ENCODE data around the gene USF2.

DNA sequence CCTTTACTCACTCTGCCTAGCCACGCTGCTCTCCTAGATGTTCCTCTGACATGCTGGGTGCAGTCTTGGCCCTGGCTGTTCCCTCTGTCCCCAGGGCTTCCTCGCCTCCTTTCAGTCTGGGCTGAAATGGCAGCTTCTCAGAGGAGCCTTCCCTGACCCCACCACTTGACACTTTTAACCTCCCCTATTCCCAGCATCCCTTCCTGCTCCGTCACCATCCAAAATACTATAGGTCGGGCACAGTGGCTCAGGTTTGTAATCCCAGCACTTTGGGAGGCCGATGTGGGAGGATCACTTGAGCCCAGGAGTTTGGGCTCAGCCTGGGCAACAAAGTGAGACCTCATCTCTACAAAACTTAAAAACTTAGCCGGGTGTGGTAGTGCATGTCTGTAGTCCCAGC, 42.8 kb upstream of the USF2 start:
- TF ChIP-seq, protein P1, sequence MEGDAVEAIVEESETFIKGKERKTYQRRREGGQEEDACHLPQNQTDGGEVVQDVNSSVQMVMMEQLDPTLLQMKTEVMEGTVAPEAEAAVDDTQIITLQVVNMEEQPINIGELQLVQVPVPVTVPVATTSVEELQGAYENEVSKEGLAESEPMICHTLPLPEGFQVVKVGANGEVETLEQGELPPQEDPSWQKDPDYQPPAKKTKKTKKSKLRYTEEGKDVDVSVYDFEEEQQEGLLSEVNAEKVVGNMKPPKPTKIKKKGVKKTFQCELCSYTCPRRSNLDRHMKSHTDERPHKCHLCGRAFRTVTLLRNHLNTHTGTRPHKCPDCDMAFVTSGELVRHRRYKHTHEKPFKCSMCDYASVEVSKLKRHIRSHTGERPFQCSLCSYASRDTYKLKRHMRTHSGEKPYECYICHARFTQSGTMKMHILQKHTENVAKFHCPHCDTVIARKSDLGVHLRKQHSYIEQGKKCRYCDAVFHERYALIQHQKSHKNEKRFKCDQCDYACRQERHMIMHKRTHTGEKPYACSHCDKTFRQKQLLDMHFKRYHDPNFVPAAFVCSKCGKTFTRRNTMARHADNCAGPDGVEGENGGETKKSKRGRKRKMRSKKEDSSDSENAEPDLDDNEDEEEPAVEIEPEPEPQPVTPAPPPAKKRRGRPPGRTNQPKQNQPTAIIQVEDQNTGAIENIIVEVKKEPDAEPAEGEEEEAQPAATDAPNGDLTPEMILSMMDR (IDR thresholded peaks at IDR 0.05; ENCODE audit: insufficient read depth, low read depth, low read length), result no peak
- TF ChIP-seq EZH2 (IDR thresholded peaks at IDR 0.05; ENCODE audit: insufficient read depth, low read length), result no peak
